Measurements from ENCODE around the gene LGALS3. TPM values are rescaled to one million over a fixed set of nuclear protein-coding genes. Genes with fewer than 3 reads are reported as not detected.

The LGALS3 gene
- total and polyA plus RNA-seq, 11 donors: 143 to 372 (median 205) TPM

DNA sequence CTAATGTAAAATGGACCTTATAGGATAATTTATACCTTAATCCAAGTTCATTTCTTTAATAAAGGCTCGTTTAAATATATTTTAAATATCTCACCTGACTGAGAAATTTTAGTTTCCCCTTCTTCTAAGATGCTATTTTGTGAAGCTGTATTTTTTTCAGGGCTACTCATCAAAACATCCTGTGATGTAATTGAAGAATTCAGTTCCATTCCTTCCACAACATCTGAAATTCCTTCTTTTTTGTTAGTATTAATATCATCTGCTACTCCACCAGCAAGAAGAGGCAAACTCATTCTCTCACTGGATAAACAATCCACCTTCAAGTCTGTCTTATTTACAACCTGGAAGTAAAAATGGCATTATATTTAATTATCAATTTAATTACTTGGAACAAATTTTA is 22.5 kb downstream of the LGALS3 start:
- Histone ChIP-seq H3K9me3 (no peaks in the 10 kb centered on the region), H3K27ac (no peak overlapping the region), H3K4me3 (no peak overlapping the region), H3K36me3 (peaks cover 0 to 15% (median 4%) of the 10 kb centered on the region in 9 donors), H3K27me3 (no peaks in the 10 kb centered on the region), H3K4me1 (peaks cover 0 to 5% (median 0%) of the 10 kb centered on the region in 12 donors)
- 78 to 85% (median 81%) methylated on average over 1 of the region's 1 CpG for WGBS, 4 donors
- no peak for ATAC-seq
- intact Hi-C loops (cut with DNase I): no loop called here
- no peak for DNase-seq
- TF ChIP-seq, protein P1, sequence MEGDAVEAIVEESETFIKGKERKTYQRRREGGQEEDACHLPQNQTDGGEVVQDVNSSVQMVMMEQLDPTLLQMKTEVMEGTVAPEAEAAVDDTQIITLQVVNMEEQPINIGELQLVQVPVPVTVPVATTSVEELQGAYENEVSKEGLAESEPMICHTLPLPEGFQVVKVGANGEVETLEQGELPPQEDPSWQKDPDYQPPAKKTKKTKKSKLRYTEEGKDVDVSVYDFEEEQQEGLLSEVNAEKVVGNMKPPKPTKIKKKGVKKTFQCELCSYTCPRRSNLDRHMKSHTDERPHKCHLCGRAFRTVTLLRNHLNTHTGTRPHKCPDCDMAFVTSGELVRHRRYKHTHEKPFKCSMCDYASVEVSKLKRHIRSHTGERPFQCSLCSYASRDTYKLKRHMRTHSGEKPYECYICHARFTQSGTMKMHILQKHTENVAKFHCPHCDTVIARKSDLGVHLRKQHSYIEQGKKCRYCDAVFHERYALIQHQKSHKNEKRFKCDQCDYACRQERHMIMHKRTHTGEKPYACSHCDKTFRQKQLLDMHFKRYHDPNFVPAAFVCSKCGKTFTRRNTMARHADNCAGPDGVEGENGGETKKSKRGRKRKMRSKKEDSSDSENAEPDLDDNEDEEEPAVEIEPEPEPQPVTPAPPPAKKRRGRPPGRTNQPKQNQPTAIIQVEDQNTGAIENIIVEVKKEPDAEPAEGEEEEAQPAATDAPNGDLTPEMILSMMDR (IDR thresholded peaks at IDR 0.05): no peak
- no peak for TF ChIP-seq POLR2A (IDR thresholded peaks at IDR 0.05)

DNA sequence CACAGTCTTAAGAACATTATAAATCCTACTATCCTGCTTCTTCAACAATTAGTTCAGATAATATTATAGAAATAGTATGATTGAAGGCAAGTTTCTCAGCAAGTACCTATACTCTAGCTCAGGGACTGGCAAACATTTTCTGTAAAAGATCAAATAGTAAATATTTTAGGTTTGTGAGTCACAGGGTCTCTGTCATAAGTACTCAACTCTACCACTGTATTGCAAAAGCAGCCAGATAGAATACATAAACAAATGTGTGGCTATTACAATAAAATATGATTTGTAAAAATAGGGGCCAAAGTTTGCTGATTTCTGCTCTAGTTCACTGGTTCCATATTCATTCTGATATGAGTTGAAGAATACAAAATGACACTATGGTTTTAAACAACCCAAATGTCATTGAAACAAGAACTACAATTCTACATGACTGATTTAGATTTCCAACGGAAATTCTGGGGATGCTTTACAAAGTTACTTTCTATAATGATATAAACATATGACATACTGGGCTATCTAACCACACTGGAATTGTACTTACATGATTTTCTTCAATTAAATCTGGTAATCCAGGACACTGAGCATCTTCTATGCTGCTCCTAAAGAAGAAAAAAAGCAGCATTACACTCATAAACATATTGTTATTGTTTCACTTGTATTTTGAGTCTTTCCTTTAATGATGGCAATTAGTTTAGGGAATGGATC is 23.2 kb downstream of the LGALS3 start:
- H3K27me3 ChIP-seq: no peaks in the 10 kb centered on the region
- 53 to 64% (median 60%) methylated on average over 1 of the region's 1 CpG for WGBS, 4 donors
- no peaks in the 10 kb centered on the region for H3K9me3 ChIP-seq
- no peak overlapping the region for H3K27ac ChIP-seq
- DNase-seq: no peak
- ATAC-seq: no peak
- intact Hi-C loops (cut with DNase I): no loop called here
- no peak for TF ChIP-seq POLR2A (IDR thresholded peaks at IDR 0.05)
- TF ChIP-seq, protein P1 (IDR thresholded peaks at IDR 0.05): no peak
- H3K4me1 ChIP-seq: peaks cover 0 to 5% (median 0%) of the 10 kb centered on the region in 12 donors
- H3K4me3 ChIP-seq: no peak overlapping the region
- H3K36me3 ChIP-seq: peaks cover 0 to 9% (median 0%) of the 10 kb centered on the region in 9 donors

DNA sequence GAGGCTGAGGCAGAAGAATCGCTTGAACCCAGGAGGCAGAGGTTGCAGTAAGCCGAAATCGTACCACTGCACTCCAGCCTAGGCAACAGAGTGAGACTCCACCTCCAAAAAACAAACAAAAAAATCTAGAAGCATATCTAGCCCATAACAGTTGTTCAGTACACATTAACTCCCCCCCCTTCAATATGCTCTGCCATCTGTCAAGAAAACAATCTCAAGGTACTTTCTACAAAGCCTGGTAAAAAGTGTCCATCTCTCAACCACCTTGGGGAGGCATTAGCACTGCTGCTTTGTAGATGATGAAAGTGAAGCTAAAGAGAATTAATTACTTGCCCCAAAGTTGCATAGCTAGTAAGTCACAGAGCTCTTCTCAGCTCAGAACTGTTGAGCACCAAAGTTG is 24.9 kb downstream of the LGALS3 start:
- DNase-seq (no peak), ATAC-seq (no peak)
- Histone ChIP-seq H3K9me3 (no peaks in the 10 kb centered on the region), H3K4me3 (no peak overlapping the region), H3K27ac (no peak overlapping the region), H3K27me3 (no peaks in the 10 kb centered on the region), H3K36me3 (no peaks in the 10 kb centered on the region), H3K4me1 (peaks cover 0 to 5% (median 0%) of the 10 kb centered on the region in 12 donors)
- WGBS, 4 donors: 94 to 100% (median 97%) methylated on average over 3 of the region's 3 CpGs
- TF ChIP-seq POLR2A (IDR thresholded peaks at IDR 0.05): no peak
- TF ChIP-seq, protein P1 (IDR thresholded peaks at IDR 0.05): no peak
- intact Hi-C loops (cut with DNase I): no loop called here

DNA sequence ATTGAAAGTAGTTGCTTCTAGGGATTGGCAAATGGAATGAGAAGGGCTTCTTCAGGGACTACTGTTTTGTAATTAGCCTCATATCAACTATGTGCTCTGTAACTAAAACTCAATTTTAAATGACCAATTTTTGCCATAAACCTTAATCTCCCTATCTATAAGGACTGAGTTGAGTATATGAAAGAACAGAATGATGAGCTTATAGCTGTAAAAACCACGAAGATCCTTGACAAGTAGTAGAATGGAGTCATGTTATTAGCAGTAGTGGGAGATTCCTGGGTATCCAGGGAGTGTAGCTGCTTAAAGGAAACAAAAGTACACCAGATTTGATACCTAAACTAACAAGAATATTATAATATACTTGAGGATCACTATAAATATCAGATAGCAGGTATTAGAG is 28.0 kb downstream of the LGALS3 start:
- peaks cover 0 to 5% (median 0%) of the 10 kb centered on the region in 12 donors for H3K4me1 ChIP-seq
- WGBS, 4 donors: 92 to 96% (median 95%) methylated on average over 1 of the region's 1 CpG
- H3K27me3 ChIP-seq: no peaks in the 10 kb centered on the region
- DNase-seq (no peak), ATAC-seq (no peak)
- TF ChIP-seq, protein P1 (IDR thresholded peaks at IDR 0.05): no peak
- TF ChIP-seq POLR2A (IDR thresholded peaks at IDR 0.05): no peak
- no peaks in the 10 kb centered on the region for H3K9me3 ChIP-seq
- H3K27ac ChIP-seq: no peak overlapping the region
- H3K4me3 ChIP-seq: no peak overlapping the region
- intact Hi-C loops (cut with DNase I): no loop called here
- no peaks in the 10 kb centered on the region for H3K36me3 ChIP-seq
